Activated CD8-positive, alpha-beta T cell treated with anti-CD3 and anti-CD28 coated beads, Interleukin-2, amount 10 ng/mL, durations not matched to agents 7 days and 5 days (primary cell): ENCODE results near the gene MRPL11. TPM values are rescaled to one million over a fixed set of nuclear protein-coding genes. Genes with fewer than 3 reads are reported as not detected.

Source experiments
- ATAC-seq: fragments of 150-1000 bp; cut with Tn5 transposase; one replicate; pipeline ENCODE4 v1.10.0; 2021; ENCODE audit warnings: moderate library complexity
- CTCF ChIA-PET: fragments of 350-600 bp; sonication (Branson Sonifier 250); formaldehyde crosslinking; loops from one replicate; lab custom pipeline; 2021; ENCODE audit warnings: antibody characterized with exemption; lab: Charles Lee
- POLR2A ChIA-PET: fragments of 350-600 bp; sonication (Branson Sonifier 250); formaldehyde crosslinking; loops from one replicate; lab custom pipeline; 2021; ENCODE audit warnings: antibody characterized with exemption; lab: Charles Lee
- DNase-seq: peaks from one replicate; pipeline ENCODE4 v3.0.0-alpha.2; 2020
- H3K27ac Mint-ChIP-seq: one replicate; pipeline ENCODE4 v1.8.0; 2021; ENCODE audit warnings: mild to moderate bottlenecking, mixed read lengths
- H3K27me3 Mint-ChIP-seq: one replicate; pipeline ENCODE4 v1.8.0; 2021; ENCODE audit warnings: low read depth, mixed read lengths
- H3K36me3 Mint-ChIP-seq: one replicate; pipeline ENCODE4 v1.8.0; 2021; ENCODE audit warnings: low read depth, mixed read lengths
- H3K4me1 Mint-ChIP-seq: one replicate; pipeline ENCODE4 v1.8.0; 2021; ENCODE audit warnings: low read depth, mixed read lengths
- H3K4me3 Mint-ChIP-seq: one replicate; pipeline ENCODE4 v1.8.0; 2021; ENCODE audit warnings: mild to moderate bottlenecking, mixed read lengths
- H3K9me3 Mint-ChIP-seq: one replicate; pipeline ENCODE4 v1.8.0; 2022; ENCODE audit warnings: mixed read lengths; ENCODE audit not compliant: insufficient read depth
- total RNA-seq, 2 experiments: library from RNA; stranded (reverse); gene quantifications; one replicate each; pipeline ENCODE4 v1.2.3, GENCODE V29; 2021

MRPL11 gene
- total RNA-seq, 2 experiments from 2014 or later, result 93.7 to 100 TPM

DNA sequence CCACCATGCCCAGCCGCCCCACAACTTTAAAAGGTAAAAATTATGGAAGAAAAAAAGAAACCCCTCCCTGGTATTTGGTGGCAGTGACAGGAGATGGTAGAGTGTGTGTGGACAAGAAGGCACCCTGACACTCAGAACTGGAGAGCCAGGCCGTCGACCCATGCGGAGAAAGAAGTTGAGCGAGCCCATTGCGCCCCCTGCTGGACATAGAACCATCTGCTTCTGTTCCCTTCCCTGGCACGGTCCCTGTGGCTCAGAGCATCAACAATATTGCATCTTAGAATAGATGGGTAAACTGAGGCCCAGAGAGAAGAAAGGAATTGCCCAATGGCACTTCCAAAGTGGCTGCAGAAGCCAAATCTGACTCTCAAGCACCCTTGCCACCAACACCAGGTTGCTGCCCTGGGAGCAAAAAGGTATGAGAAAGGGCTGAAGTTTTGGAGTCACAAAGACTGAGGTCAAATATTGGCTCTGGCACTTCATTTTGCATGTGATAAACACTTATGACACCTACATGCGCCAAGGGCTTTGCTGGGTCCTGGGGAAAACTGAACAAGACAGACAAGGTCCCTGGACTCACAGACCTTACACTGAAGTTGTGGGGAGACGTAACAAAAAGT lies 8.6 kb downstream of the MRPL11 start:
- H3K4me3 Mint-ChIP-seq, result no peak overlapping the region
- H3K4me1 Mint-ChIP-seq, result no peaks in the 10 kb centered on the region
- ChIA-PET CTCF (interaction anchor here (0.8 to 2.9 kb wide), 14 partner anchors 9 to 53 kb away, joined by 3 to 19 read pairs (median 5); partner anchors contain the start of gene MRPL11), POLR2A (no interaction called here)
- H3K27ac Mint-ChIP-seq, result no peak overlapping the region
- DNase-seq (peak; percentile 84), ATAC-seq (peak; percentile 92)
- H3K36me3 Mint-ChIP-seq, result peaks cover 13% of the 10 kb centered on the region
- no peaks in the 10 kb centered on the region for H3K27me3 Mint-ChIP-seq
- H3K9me3 Mint-ChIP-seq, result no peaks in the 10 kb centered on the region

DNA sequence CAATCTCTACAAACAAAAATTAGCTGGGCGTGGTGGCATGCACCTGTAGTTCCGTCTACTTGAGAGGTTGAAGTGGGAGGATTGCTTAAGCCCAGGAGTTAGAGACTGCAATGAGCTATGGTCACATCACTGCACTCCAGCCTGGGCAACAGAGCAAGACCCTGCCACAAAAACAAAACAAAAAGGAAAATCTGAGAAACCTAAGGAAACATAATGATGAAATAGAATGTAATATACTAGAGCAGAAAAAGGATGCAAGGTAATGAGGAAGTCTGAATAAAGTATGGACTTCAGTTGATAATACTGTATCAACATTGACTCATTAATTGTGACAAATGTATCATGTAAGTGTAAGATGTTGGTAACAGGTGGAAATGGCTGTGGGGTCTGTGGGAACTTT lies 9.7 kb downstream of the MRPL11 start:
- H3K4me3 Mint-ChIP-seq, result no peak overlapping the region
- ATAC-seq, result no peak
- no peaks in the 10 kb centered on the region for H3K4me1 Mint-ChIP-seq

GRCh38 chr11:66426314-66426713 lies 12.3 kb downstream of the MRPL11 start:
- CTCF ChIA-PET, result interaction anchor here (0.7 kb wide), 1 partner anchor 8 kb away, joined by 3 read pairs; no protein-coding TSS in a partner anchor
- H3K9me3 Mint-ChIP-seq, result no peaks in the 10 kb centered on the region
- H3K27me3 Mint-ChIP-seq, result peaks cover 2% of the 10 kb centered on the region

More for the DNA sequence above, 9.7 kb downstream of the MRPL11 start:
- POLR2A ChIA-PET, result no interaction called here
- Mint-ChIP-seq H3K9me3 (no peaks in the 10 kb centered on the region), H3K36me3 (peaks cover 9% of the 10 kb centered on the region), H3K27me3 (no peaks in the 10 kb centered on the region), H3K27ac (no peak overlapping the region)
- CTCF ChIA-PET, result interaction anchor here (0.7 to 2.9 kb wide), 12 partner anchors 10 to 252 kb away, joined by 3 to 19 read pairs (median 5); partner anchors contain the start of gene MRPL11
- DNase-seq, result no peak

GRCh38 chr11:66421492-66422205 lies 17.0 kb downstream of the MRPL11 start:
- CTCF ChIA-PET, result interaction anchor here (0.8 to 2.2 kb wide), 11 partner anchors 9 to 256 kb away, joined by 3 to 22 read pairs (median 6); partner anchors contain the start of genes DPP3, MRPL11, RBM4B and YIF1A

More at GRCh38 chr11:66426314-66426713, 12.3 kb downstream of the MRPL11 start:
- Mint-ChIP-seq H3K4me3 (no peak overlapping the region), H3K36me3 (no peaks in the 10 kb centered on the region), H3K4me1 (no peaks in the 10 kb centered on the region), H3K27ac (no peak overlapping the region)
- POLR2A ChIA-PET, result no interaction called here
- no peak for DNase-seq
- no peak for ATAC-seq

DNA sequence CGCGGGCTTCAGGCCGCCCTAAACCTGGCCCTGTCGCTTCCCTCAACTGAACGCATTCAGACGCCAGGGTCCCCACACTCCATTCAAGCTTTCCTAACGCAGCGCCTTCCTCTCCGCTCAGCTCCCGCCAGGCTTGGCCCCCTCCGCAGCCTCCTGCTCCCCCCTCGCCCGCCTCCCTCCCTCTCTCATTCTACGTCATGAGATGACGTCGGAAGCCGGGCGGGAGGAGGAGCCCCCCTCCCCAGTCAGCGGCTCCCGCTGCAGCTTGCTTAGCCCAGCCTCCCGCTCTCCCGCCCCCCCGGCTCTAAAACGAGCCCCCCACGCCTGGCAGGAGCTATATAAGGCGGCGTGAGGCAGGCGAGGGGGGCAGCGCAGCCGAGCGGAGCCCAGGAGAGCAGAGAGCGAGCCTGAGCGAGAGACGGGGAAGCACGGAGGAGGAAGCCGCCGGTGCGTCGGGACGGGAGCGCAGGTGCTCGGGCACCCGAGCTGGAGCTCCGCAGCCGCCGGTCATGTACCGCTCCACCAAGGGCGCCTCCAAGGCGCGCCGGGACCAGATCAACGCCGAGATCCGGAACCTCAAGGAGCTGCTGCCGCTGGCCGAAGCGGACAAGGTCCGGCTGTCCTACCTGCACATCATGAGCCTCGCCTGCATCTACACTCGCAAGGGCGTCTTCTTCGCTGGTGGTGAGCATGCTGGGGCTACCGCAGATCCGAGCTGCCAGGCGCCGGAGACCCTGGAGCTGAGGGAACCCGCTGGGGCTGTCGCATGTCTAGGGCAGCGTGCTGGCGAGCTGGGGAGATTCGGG lies 17.8 kb downstream of the MRPL11 start, which contains the start of gene NPAS4:
Gene NPAS4 (plus strand): TSS at position 365 of the 806 bp plus-strand sequence. CDS start 145 bp downstream, at position 510.
- no peak for ATAC-seq
- peaks cover 24% of the 10 kb centered on the region for H3K27me3 Mint-ChIP-seq
- POLR2A ChIA-PET, result interaction anchor here (1.0 to 1.1 kb wide), 2 partner anchors 16 to 59 kb away, joined by 3 to 4 read pairs; partner anchors contain the start of gene DPP3
- H3K4me1 Mint-ChIP-seq, result peaks cover 13% of the 10 kb centered on the region
- no peak for DNase-seq
- H3K36me3 Mint-ChIP-seq, result no peaks in the 10 kb centered on the region
- CTCF ChIA-PET, result interaction anchor here (0.8 to 2.2 kb wide), 12 partner anchors 9 to 257 kb away, joined by 3 to 22 read pairs (median 6); partner anchors contain the start of genes DPP3, MRPL11, RBM4B and YIF1A
- H3K9me3 Mint-ChIP-seq, result peaks cover 5% of the 10 kb centered on the region
- H3K4me3 Mint-ChIP-seq, result no peak within 1 kb of the TSS
- no peak within 1 kb of the TSS for H3K27ac Mint-ChIP-seq

More at GRCh38 chr11:66421492-66422205, 17.0 kb downstream of the MRPL11 start:
- ATAC-seq (peak; percentile 72), DNase-seq (peak; percentile 92)
- H3K4me3 Mint-ChIP-seq, result no peak overlapping the region
- H3K27ac Mint-ChIP-seq, result no peak overlapping the region
- peaks cover 19% of the 10 kb centered on the region for H3K27me3 Mint-ChIP-seq
- peaks cover 5% of the 10 kb centered on the region for H3K9me3 Mint-ChIP-seq
- no peaks in the 10 kb centered on the region for H3K36me3 Mint-ChIP-seq
- POLR2A ChIA-PET, result interaction anchor here (0.6 to 1.1 kb wide), 5 partner anchors 15 to 422 kb away, joined by 3 to 5 read pairs (median 3); partner anchors contain the start of genes DPP3 and MRPL11
- peaks cover 13% of the 10 kb centered on the region for H3K4me1 Mint-ChIP-seq

GRCh38 chr11:66419825-66420224 lies 18.8 kb downstream of the MRPL11 start:
- DNase-seq, result no peak
- ChIA-PET POLR2A (no interaction called here), CTCF (interaction anchor here (0.9 to 1.1 kb wide), 2 partner anchors 11 to 18 kb away, joined by 3 to 4 read pairs; no protein-coding TSS in a partner anchor)
- Mint-ChIP-seq H3K27me3 (peaks cover 26% of the 10 kb centered on the region), H3K27ac (no peak overlapping the region), H3K36me3 (no peaks in the 10 kb centered on the region), H3K4me1 (peaks cover 13% of the 10 kb centered on the region), H3K9me3 (peaks cover 5% of the 10 kb centered on the region), H3K4me3 (no peak overlapping the region)
- no peak for ATAC-seq

GRCh38 chr11:66418986-66419308 lies 19.7 kb downstream of the MRPL11 start:
- DNase-seq, result no peak
- ATAC-seq, result no peak
- Mint-ChIP-seq H3K9me3 (peaks cover 5% of the 10 kb centered on the region), H3K4me1 (peaks cover 13% of the 10 kb centered on the region), H3K27ac (no peak overlapping the region), H3K27me3 (peaks cover 33% of the 10 kb centered on the region), H3K4me3 (no peak overlapping the region), H3K36me3 (no peaks in the 10 kb centered on the region)
- CTCF ChIA-PET, result interaction anchor here (0.9 to 2.3 kb wide), 8 partner anchors 10 to 259 kb away, joined by 3 to 27 read pairs (median 5); partner anchors contain the start of genes MRPL11, PELI3 and RBM4B
- POLR2A ChIA-PET, result no interaction called here

- peak; percentile 58 for ATAC-seq
- Mint-ChIP-seq H3K9me3 (peaks cover 5% of the 10 kb centered on the region), H3K36me3 (no peaks in the 10 kb centered on the region), H3K27me3 (peaks cover 37% of the 10 kb centered on the region), H3K4me1 (peaks cover 13% of the 10 kb centered on the region), H3K4me3 (no peak overlapping the region), H3K27ac (no peak overlapping the region)
- DNase-seq, result peak; percentile 82
- CTCF ChIA-PET, result interaction anchor here (0.7 to 2.3 kb wide), 12 partner anchors 8 to 261 kb away, joined by 3 to 27 read pairs (median 4); partner anchors contain the start of genes MRPL11, PELI3 and RBM4B
- POLR2A ChIA-PET, result interaction anchor here (2.5 kb wide), 1 partner anchor 20 kb away, joined by 10 read pairs; the partner anchor contains the start of gene MRPL11
Measured at GRCh38 chr11:66418168-66418985, 20.3 kb downstream of the MRPL11 start.

GRCh38 chr11:66417000-66417399 lies 21.6 kb downstream of the MRPL11 start:
- H3K4me3 Mint-ChIP-seq, result no peak overlapping the region
- H3K27me3 Mint-ChIP-seq, result peaks cover 39% of the 10 kb centered on the region
- ChIA-PET CTCF (interaction anchor here (1.0 to 2.3 kb wide), 4 partner anchors 9 to 263 kb away, joined by 3 to 27 read pairs (median 4); partner anchors contain the start of gene MRPL11), POLR2A (interaction anchor here (2.5 kb wide), 1 partner anchor 22 kb away, joined by 10 read pairs; the partner anchor contains the start of gene MRPL11)
- no peak for DNase-seq
- H3K27ac Mint-ChIP-seq, result no peak overlapping the region
- no peaks in the 10 kb centered on the region for H3K36me3 Mint-ChIP-seq
- peaks cover 5% of the 10 kb centered on the region for H3K9me3 Mint-ChIP-seq
- peaks cover 13% of the 10 kb centered on the region for H3K4me1 Mint-ChIP-seq
- ATAC-seq, result no peak

GRCh38 chr11:66415423-66415822 lies 23.2 kb downstream of the MRPL11 start:
- DNase-seq, result no peak
- ATAC-seq, result no peak
- peaks cover 13% of the 10 kb centered on the region for H3K4me1 Mint-ChIP-seq
- POLR2A ChIA-PET, result no interaction called here
- peaks cover 5% of the 10 kb centered on the region for H3K9me3 Mint-ChIP-seq
- CTCF ChIA-PET, result interaction anchor here (0.7 to 1.4 kb wide), 3 partner anchors 14 to 27 kb away, joined by 3 to 5 read pairs (median 3); no protein-coding TSS in a partner anchor
- peaks cover 38% of the 10 kb centered on the region for H3K27me3 Mint-ChIP-seq
- H3K27ac Mint-ChIP-seq, result no peak overlapping the region
- no peaks in the 10 kb centered on the region for H3K36me3 Mint-ChIP-seq
- no peak overlapping the region for H3K4me3 Mint-ChIP-seq
